Measurements from ENCODE around the gene DAAM2.

GRCh38 chr6:39851331-39851730 lies 59.2 kb downstream of the DAAM2 start:
- TF ChIP-seq FOXM1 (IDR thresholded peaks at IDR 0.05; ENCODE audit: borderline replicate concordance) = no peak
- no peak for TF ChIP-seq ARNT (IDR thresholded peaks at IDR 0.05)
- no peak for TF ChIP-seq L3MBTL2 (conservative IDR thresholded peaks at IDR 0.05)
